Right atrium auricular region (tissue), 2 donors: ENCODE data around the gene NSMCE1. TPM values are rescaled to one million over a fixed set of nuclear protein-coding genes. Genes with fewer than 3 reads are reported as not detected.

ENCODE experiments used
- DNase-seq: peaks from one replicate; pipeline ENCODE4 v3.0.0-alpha.2; 2019; ENCODE audit warnings: low spot score
- H3K27ac ChIP-seq, 2 donors: fragments of 200-600 bp; sonication (generic); 1 replicate in 1 of 2; 2 replicates in 1 of 2; pipeline ENCODE4 v1.5.1; 2016 to 2019
- H3K27me3 ChIP-seq, 2 donors: fragments of 200-600 bp; sonication (generic); one replicate each; pipeline versions ENCODE4 v1.5.1 to v1.6.0; 2017 to 2019
- H3K36me3 ChIP-seq: fragments of 200-600 bp; sonication (generic); one replicate; pipeline ENCODE4 v1.5.1; 2016
- H3K4me1 ChIP-seq, 2 donors: fragments of 200-600 bp; sonication (generic); one replicate each; pipeline versions ENCODE4 v1.5.1 to v1.6.0; 2017 to 2019
- H3K4me3 ChIP-seq, 2 donors: fragments of 200-600 bp; sonication (generic); 1 replicate in 1 of 2; 2 replicates in 1 of 2; pipeline ENCODE4 v1.5.1; 2017 to 2019; ENCODE audit warnings: mild to moderate bottlenecking in 1 of 2, moderate library complexity in 1 of 2
- H3K9me3 ChIP-seq, 2 donors: fragments of 200-600 bp; sonication (generic); one replicate each; pipeline ENCODE4 v1.5.1; 2019
- total RNA-seq, 2 donors: library from RNA; depleted of rRNA; stranded (reverse); fragments of >200 nt; gene quantifications; one replicate each; pipeline ENCODE4 v1.1.0, GENCODE V29; 2016
- TF ChIP-seq, protein P1 (sequence below), 2 donors: fragments of 200-600 bp; sonication (generic); IDR thresholded peaks; one replicate each; pipeline ENCODE4 v1.5.1; 2019; ENCODE audit warnings: antibody characterized with exemption in 2 of 2

Gene NSMCE1
- total RNA-seq, 2 donors from 2014 or later = 24.0 to 35.8 TPM

DNA sequence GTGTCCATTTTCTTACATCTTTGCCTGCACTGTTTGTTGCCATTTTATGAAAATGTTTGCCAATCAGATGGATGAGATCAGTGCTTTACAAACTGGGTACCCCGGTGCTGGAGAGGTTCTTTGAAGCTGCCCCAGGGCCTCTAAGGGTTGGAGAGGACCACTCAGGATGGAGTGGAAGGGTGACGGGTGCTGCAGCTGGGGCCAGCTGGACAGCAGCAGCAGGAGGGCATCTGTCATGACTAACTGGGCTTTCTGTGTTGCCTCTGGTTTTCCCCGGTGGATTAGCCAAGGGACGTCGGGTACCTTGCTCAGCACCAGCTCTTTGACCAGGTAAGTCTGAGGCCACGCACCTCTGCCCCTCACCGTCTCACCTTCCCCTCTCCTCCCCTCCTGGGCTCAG lies 52.9 kb downstream of the NSMCE1 start:
- Histone ChIP-seq H3K36me3 (peaks cover 11% of the 10 kb centered on the region), H3K4me3 (no peak overlapping the region), H3K27me3 (no peaks in the 10 kb centered on the region), H3K9me3 (no peaks in the 10 kb centered on the region), H3K27ac (no peak overlapping the region), H3K4me1 (no peaks in the 10 kb centered on the region)
- no peak for DNase-seq
- TF ChIP-seq, protein P1, sequence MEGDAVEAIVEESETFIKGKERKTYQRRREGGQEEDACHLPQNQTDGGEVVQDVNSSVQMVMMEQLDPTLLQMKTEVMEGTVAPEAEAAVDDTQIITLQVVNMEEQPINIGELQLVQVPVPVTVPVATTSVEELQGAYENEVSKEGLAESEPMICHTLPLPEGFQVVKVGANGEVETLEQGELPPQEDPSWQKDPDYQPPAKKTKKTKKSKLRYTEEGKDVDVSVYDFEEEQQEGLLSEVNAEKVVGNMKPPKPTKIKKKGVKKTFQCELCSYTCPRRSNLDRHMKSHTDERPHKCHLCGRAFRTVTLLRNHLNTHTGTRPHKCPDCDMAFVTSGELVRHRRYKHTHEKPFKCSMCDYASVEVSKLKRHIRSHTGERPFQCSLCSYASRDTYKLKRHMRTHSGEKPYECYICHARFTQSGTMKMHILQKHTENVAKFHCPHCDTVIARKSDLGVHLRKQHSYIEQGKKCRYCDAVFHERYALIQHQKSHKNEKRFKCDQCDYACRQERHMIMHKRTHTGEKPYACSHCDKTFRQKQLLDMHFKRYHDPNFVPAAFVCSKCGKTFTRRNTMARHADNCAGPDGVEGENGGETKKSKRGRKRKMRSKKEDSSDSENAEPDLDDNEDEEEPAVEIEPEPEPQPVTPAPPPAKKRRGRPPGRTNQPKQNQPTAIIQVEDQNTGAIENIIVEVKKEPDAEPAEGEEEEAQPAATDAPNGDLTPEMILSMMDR (IDR thresholded peaks at IDR 0.05) = no peak

DNA sequence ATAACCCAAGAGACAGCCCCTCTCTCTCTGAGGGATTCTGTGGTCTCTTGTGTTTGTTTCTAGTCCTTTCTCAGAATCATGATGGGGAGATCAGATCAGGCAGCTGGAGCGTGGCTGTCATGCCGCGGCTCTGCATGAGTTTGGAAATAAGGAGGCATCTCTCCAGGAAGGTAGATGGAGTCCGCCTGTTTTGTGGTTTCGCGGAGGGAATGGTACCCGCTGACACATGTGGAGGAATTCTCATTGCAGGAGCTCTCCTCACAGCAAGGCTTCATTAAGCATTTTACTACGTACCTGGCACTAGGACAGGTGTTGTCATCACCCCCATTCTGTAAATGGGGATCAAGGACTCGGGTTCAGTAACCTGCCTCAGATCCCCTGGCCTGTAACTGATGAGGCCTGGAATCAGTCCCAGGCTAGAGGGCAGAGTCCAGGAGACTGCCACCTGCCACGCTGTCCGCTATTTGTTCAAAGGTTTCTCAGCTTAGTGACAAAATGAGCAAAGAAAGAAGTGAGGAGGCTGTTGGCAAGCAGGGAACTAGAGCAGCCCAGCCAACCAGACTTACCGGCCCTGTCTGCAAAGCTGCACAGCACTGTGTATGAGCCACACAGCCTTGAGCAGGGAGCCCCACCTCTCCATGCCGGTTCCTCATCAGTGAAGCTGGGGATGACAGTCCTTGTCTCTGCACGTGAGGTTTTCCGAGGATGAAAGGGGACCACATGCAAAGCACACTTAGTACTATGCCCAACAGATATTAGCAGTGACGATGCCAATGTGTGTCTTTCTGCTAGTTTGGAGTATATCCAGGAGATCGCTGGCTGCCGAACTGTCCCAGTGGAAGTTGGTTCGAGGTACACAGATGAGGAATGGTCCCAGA lies 54.2 kb downstream of the NSMCE1 start:
- TF ChIP-seq, protein P1 (IDR thresholded peaks at IDR 0.05) = no peak
- H3K4me3 ChIP-seq = no peak overlapping the region
- no peaks in the 10 kb centered on the region for H3K27me3 ChIP-seq
- no peaks in the 10 kb centered on the region for H3K9me3 ChIP-seq
- H3K4me1 ChIP-seq = no peaks in the 10 kb centered on the region
- H3K27ac ChIP-seq = no peak overlapping the region
- H3K36me3 ChIP-seq = peaks cover 20% of the 10 kb centered on the region
- DNase-seq = no peak

DNA sequence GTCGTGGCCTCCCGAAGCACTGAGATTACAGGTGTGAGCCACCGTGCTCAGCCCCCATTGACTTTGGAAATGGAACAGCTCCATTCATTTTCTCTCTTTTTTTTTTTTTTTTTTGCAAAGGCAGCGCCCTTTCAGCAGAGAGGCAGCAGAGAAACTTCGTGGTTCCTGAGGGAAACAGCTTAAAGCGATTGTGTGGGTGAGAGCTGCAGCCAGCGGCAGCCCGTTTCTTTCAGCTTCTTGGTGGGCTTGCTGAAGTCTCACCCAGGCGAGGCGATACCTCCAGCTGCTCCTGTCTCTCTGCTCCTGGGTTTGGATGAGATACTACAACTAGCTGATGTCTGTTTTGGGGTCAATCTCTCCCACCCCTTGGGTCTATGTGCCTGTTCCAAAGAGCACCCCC lies 57.5 kb downstream of the NSMCE1 start:
- Histone ChIP-seq H3K27ac (no peak overlapping the region), H3K4me3 (no peak overlapping the region), H3K4me1 (no peaks in the 10 kb centered on the region), H3K27me3 (no peaks in the 10 kb centered on the region), H3K9me3 (no peaks in the 10 kb centered on the region), H3K36me3 (peaks cover 20% of the 10 kb centered on the region)
- no peak for DNase-seq
- TF ChIP-seq, protein P1 (IDR thresholded peaks at IDR 0.05) = no peak

DNA sequence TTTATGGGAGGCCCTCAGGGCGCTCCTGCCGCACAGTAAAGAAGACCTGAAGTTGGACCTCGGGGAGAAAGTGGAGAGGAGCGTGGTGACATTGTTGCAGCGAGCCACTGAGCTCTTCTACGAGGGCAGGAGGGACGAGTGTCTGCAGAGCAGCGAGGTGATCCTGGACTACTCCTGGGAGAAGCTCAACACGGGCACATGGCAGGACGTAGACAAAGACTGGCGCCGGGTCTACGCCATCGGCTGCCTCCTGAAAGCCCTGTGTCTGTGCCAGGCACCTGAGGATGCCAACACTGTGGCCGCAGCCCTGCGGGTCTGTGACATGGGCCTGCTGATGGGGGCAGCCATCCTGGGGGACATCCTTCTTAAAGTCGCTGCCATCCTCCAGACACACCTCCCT lies 58.4 kb downstream of the NSMCE1 start:
- Histone ChIP-seq H3K36me3 (peaks cover 20% of the 10 kb centered on the region), H3K27ac (no peak overlapping the region), H3K27me3 (no peaks in the 10 kb centered on the region), H3K9me3 (no peaks in the 10 kb centered on the region), H3K4me1 (no peaks in the 10 kb centered on the region), H3K4me3 (no peak overlapping the region)
- DNase-seq = no peak
- TF ChIP-seq, protein P1 (IDR thresholded peaks at IDR 0.05) = no peak

DNA sequence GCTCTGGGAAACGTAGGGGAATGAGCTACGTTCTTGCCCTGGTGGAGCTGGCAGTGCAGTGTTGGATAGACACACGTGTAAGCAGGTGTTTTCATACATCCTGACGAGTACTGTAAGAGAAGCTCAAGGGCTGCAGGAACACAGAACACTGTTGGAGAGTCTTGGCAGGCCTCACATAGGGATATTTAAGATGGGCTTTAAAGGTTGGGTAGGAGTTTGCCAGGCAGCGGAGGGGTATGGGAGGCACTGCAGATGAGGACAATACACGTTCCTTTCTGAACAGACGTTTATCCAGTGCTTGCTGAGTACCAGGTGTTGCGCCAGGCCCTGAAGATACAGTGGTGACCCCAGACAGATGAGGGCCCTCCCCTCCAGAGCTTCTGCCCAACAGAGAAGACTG lies 59.0 kb downstream of the NSMCE1 start:
- H3K4me3 ChIP-seq = no peak overlapping the region
- no peak overlapping the region for H3K27ac ChIP-seq
- H3K9me3 ChIP-seq = no peaks in the 10 kb centered on the region
- H3K27me3 ChIP-seq = no peaks in the 10 kb centered on the region
- H3K4me1 ChIP-seq = peaks cover 0 to 5% of the 10 kb centered on the region in 2 donors
- peaks cover 20% of the 10 kb centered on the region for H3K36me3 ChIP-seq
- DNase-seq = no peak
- TF ChIP-seq, protein P1 (IDR thresholded peaks at IDR 0.05) = no peak
